HepG2 (cell line): ENCODE results near the gene SCARB2. TPM values are rescaled to one million over a fixed set of nuclear protein-coding genes. Genes with fewer than 3 reads are reported as not detected.
A peak's percentile ranks its signal among the peaks of the same experiment; 100 is the strongest.

Experiments
- ATF7-NPFF ChIP-seq: sonication (generic); formaldehyde crosslinking; IDR thresholded peaks from 2 replicates; pipeline ENCODE4 v1.8.1; 2023; ENCODE audit warnings: mild to moderate bottlenecking, low read depth, missing genetic modification reagents, moderate library complexity
- CCDC6 ChIP-seq: sonication (generic); formaldehyde crosslinking; IDR thresholded peaks from 2 replicates; pipeline ENCODE4 v1.8.1; 2022; ENCODE audit warnings: mild to moderate bottlenecking, missing genetic modification reagents, moderate library complexity
- CENPT ChIP-seq: sonication (generic); formaldehyde crosslinking; IDR thresholded peaks from 2 replicates; pipeline ENCODE4 v1.8.0; 2022; ENCODE audit warnings: low read depth, mild to moderate bottlenecking, moderate library complexity, missing genetic modification reagents
- FOXA3 ChIP-seq: IDR thresholded peaks from 2 replicates; pipeline ENCODE4 v1.6.1; 2016; ENCODE audit warnings: missing genetic modification reagents, missing compliant biosample characterization
- IRF1 ChIP-seq: sonication (generic); formaldehyde crosslinking; IDR thresholded peaks from 2 replicates; pipeline ENCODE4 v1.4.0; 2020; ENCODE audit warnings: low read depth, mild to moderate bottlenecking, missing genetic modification reagents
- MEIS1 ChIP-seq: sonication (generic); formaldehyde crosslinking; IDR thresholded peaks from 2 replicates; pipeline ENCODE4 v1.9.0; 2021; ENCODE audit warnings: mild to moderate bottlenecking, missing genetic modification reagents, moderate library complexity, borderline replicate concordance
- NCOR1 ChIP-seq: fragments of 200-600 bp; sonication (generic); IDR thresholded peaks from 2 replicates; pipeline ENCODE4 v1.7.0; 2017; ENCODE audit warnings: antibody characterized with exemption, low read length, borderline replicate concordance
- NFYC ChIP-seq: IDR thresholded peaks from 2 replicates; pipeline ENCODE4 v1.6.1; 2016; ENCODE audit warnings: missing genetic modification reagents, missing compliant biosample characterization
- TBX3 ChIP-seq: fragments of 450-650 bp; IDR thresholded peaks from 2 replicates; pipeline ENCODE4 v1.6.1; 2017; ENCODE audit warnings: antibody characterized with exemption, mild to moderate bottlenecking, inconsistent platforms, borderline replicate concordance
- ZFX ChIP-seq: sonication (generic); formaldehyde crosslinking; IDR thresholded peaks from 2 replicates; pipeline ENCODE4 v1.4.0; 2020; ENCODE audit warnings: mild to moderate bottlenecking, low read depth, missing genetic modification reagents, moderate library complexity
- ZNF136 ChIP-seq: sonication (generic); formaldehyde crosslinking; IDR thresholded peaks from 2 replicates; pipeline ENCODE4 v1.8.1; 2022; ENCODE audit warnings: low read depth, mild to moderate bottlenecking, moderate library complexity, missing genetic modification reagents
- ZNF235 ChIP-seq: sonication (generic); formaldehyde crosslinking; IDR thresholded peaks from 2 replicates; pipeline ENCODE4 v1.8.1; 2023; ENCODE audit warnings: mild to moderate bottlenecking, missing genetic modification reagents, borderline replicate concordance
- ZNF512 ChIP-seq: sonication (generic); formaldehyde crosslinking; IDR thresholded peaks from 2 replicates; pipeline ENCODE4 v1.4.0; 2020; ENCODE audit warnings: mild to moderate bottlenecking, missing genetic modification reagents
- ZSCAN20 ChIP-seq: sonication (generic); formaldehyde crosslinking; IDR thresholded peaks from 2 replicates; pipeline ENCODE4 v1.4.0; 2020; ENCODE audit warnings: missing genetic modification reagents, mild to moderate bottlenecking, borderline replicate concordance
- polyA plus RNA-seq, 8 experiments: library from polyadenylated mRNA; depleted of rRNA in 3 of 8; stranded (reverse) in 7 of 8; unstranded in 1 of 8; fragments of >200 nt; fragmentation: Illumina TruSeq in 4 of 8; extraction: Trizol in 4 of 8; gene quantifications; 2 replicates each; pipeline versions ENCODE4 v1.2.1 to v1.2.3, GENCODE V29; 2011 to 2016; ENCODE audit warnings: low read depth in 4 of 8, missing spikeins in 1 of 8, mixed read lengths in 1 of 8; ENCODE audit not compliant: insufficient read depth in 1 of 8
- total RNA-seq, 5 experiments: library from RNA; depleted of rRNA; stranded (reverse); fragments of >200 nt; fragmentation: Illumina TruSeq; extraction: Trizol; gene quantifications; 2 replicates each; pipeline ENCODE4 v1.2.3, GENCODE V29; 2016; ENCODE audit warnings: low read depth in 1 of 5
- TF ChIP-seq, protein P1 (sequence below): IDR thresholded peaks from 2 replicates; pipeline ENCODE4 v1.6.1; 2016; ENCODE audit warnings: missing biosample characterization, missing genetic modification reagents, low read depth
- TF ChIP-seq, protein P2 (sequence below): sonication (generic); formaldehyde crosslinking; IDR thresholded peaks from 2 replicates; pipeline ENCODE4 v1.4.0; 2020; ENCODE audit warnings: missing genetic modification reagents
- TF ChIP-seq, protein P3 (sequence below): sonication (generic); formaldehyde crosslinking; IDR thresholded peaks from 2 replicates; pipeline ENCODE4 v1.4.0; 2020; ENCODE audit warnings: missing genetic modification reagents

SCARB2 gene
- total and polyA plus RNA-seq, 2 of the 13 experiments (the other 11 are each of a cell fraction or from before 2014, with no cell fraction given) = 40.6 to 43.4 TPM

- TF ChIP-seq, protein P1, sequence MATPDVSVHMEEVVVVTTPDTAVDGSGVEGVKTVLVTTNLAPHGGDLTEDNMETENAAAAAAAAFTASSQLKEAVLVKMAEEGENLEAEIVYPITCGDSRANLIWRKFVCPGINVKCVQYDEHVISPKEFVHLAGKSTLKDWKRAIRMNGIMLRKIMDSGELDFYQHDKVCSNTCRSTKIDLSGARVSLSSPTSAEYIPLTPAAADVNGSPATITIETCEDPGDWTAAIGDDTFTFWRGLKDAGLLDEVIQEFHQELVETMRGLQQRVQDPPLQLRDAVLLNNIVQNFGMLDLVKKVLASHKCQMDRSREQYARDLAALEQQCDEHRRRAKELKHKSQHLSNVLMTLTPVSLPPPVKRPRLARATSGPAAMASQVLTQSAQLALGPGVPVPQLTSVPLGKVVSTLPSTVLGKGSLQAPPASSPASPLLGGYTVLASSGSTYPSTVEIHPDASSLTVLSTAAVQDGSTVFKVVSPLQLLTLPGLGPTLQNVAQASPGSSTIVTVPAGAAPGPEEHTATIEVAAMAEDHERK (CRISPR knock-in tag) = no peak
- no peak for TF ChIP-seq MEIS1 (CRISPR knock-in tag)
- TF ChIP-seq CCDC6 (CRISPR knock-in tag) = no peak
- TF ChIP-seq NCOR1 = peak; percentile 94
- peak; percentile 27; the same call in 1 of the 2 replicates for TF ChIP-seq ZFX (CRISPR knock-in tag)
- no peak for TF ChIP-seq NFYC (CRISPR knock-in tag)
- no peak for TF ChIP-seq IRF1
- TF ChIP-seq, protein P2, sequence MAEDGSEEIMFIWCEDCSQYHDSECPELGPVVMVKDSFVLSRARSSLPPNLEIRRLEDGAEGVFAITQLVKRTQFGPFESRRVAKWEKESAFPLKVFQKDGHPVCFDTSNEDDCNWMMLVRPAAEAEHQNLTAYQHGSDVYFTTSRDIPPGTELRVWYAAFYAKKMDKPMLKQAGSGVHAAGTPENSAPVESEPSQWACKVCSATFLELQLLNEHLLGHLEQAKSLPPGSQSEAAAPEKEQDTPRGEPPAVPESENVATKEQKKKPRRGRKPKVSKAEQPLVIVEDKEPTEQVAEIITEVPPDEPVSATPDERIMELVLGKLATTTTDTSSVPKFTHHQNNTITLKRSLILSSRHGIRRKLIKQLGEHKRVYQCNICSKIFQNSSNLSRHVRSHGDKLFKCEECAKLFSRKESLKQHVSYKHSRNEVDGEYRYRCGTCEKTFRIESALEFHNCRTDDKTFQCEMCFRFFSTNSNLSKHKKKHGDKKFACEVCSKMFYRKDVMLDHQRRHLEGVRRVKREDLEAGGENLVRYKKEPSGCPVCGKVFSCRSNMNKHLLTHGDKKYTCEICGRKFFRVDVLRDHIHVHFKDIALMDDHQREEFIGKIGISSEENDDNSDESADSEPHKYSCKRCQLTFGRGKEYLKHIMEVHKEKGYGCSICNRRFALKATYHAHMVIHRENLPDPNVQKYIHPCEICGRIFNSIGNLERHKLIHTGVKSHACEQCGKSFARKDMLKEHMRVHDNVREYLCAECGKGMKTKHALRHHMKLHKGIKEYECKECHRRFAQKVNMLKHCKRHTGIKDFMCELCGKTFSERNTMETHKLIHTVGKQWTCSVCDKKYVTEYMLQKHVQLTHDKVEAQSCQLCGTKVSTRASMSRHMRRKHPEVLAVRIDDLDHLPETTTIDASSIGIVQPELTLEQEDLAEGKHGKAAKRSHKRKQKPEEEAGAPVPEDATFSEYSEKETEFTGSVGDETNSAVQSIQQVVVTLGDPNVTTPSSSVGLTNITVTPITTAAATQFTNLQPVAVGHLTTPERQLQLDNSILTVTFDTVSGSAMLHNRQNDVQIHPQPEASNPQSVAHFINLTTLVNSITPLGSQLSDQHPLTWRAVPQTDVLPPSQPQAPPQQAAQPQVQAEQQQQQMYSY (CRISPR knock-in tag) = no peak
- TF ChIP-seq ATF7-NPFF (CRISPR knock-in tag) = no peak
- no peak for TF ChIP-seq ZNF136 (CRISPR knock-in tag)
- TF ChIP-seq TBX3 = peak; percentile 54; the same call in 1 of the 2 replicates
- no peak for TF ChIP-seq CENPT (CRISPR knock-in tag)
- TF ChIP-seq, protein P3, sequence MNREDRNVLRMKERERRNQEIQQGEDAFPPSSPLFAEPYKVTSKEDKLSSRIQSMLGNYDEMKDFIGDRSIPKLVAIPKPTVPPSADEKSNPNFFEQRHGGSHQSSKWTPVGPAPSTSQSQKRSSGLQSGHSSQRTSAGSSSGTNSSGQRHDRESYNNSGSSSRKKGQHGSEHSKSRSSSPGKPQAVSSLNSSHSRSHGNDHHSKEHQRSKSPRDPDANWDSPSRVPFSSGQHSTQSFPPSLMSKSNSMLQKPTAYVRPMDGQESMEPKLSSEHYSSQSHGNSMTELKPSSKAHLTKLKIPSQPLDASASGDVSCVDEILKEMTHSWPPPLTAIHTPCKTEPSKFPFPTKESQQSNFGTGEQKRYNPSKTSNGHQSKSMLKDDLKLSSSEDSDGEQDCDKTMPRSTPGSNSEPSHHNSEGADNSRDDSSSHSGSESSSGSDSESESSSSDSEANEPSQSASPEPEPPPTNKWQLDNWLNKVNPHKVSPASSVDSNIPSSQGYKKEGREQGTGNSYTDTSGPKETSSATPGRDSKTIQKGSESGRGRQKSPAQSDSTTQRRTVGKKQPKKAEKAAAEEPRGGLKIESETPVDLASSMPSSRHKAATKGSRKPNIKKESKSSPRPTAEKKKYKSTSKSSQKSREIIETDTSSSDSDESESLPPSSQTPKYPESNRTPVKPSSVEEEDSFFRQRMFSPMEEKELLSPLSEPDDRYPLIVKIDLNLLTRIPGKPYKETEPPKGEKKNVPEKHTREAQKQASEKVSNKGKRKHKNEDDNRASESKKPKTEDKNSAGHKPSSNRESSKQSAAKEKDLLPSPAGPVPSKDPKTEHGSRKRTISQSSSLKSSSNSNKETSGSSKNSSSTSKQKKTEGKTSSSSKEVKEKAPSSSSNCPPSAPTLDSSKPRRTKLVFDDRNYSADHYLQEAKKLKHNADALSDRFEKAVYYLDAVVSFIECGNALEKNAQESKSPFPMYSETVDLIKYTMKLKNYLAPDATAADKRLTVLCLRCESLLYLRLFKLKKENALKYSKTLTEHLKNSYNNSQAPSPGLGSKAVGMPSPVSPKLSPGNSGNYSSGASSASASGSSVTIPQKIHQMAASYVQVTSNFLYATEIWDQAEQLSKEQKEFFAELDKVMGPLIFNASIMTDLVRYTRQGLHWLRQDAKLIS = no peak
- TF ChIP-seq ZSCAN20 (CRISPR knock-in tag) = no peak
- no peak for TF ChIP-seq ZNF512 (CRISPR knock-in tag)
- peak; percentile 82 for TF ChIP-seq FOXA3 (CRISPR knock-in tag)
- no peak for TF ChIP-seq ZNF235 (CRISPR knock-in tag)
Measured at GRCh38 chr4:76200771-76201231, 12.8 kb downstream of the SCARB2 start (continued).
